Liver (tissue), 9 donors: ENCODE results near the gene CNMD. TPM values are rescaled to one million over a fixed set of nuclear protein-coding genes. Genes with fewer than 3 reads are reported as not detected.

Experiments
- DNase-seq: peaks from one replicate; pipeline ENCODE4 v3.0.0-alpha.2; 2017; ENCODE audit warnings: low spot score
- H3K27ac ChIP-seq, 2 donors: one replicate each; pipeline ENCODE4 v1.7.0; 2013; ENCODE audit warnings: inconsistent platforms in 2 of 2, low read length in 2 of 2, control low read depth in 1 of 2, low read depth in 1 of 2, mild to moderate bottlenecking in 1 of 2
- H3K27me3 ChIP-seq, 4 donors: one replicate each; pipeline versions ENCODE4 v1.6.1 to v1.7.0; 2013; ENCODE audit warnings: low read length in 3 of 4, inconsistent platforms in 1 of 4, mild to moderate bottlenecking in 1 of 4, moderate library complexity in 1 of 4; ENCODE audit not compliant: control insufficient read depth in 4 of 4, insufficient read depth in 4 of 4
- H3K36me3 ChIP-seq, 4 donors: one replicate each; pipeline versions ENCODE4 v1.6.1 to v1.7.0; 2013; ENCODE audit warnings: low read length in 3 of 4, mild to moderate bottlenecking in 3 of 4, low read depth in 1 of 4, moderate library complexity in 1 of 4; ENCODE audit not compliant: control insufficient read depth in 4 of 4, insufficient read depth in 3 of 4
- H3K4me1 ChIP-seq, 4 donors: one replicate each; pipeline versions ENCODE4 v1.6.1 to v1.7.0; 2013; ENCODE audit warnings: low read length in 3 of 4, mild to moderate bottlenecking in 3 of 4, moderate library complexity in 1 of 4; ENCODE audit not compliant: control insufficient read depth in 4 of 4, insufficient read depth in 4 of 4
- H3K4me3 ChIP-seq, 3 donors: one replicate each; pipeline versions ENCODE4 v1.6.1 to v1.7.0; 2013; ENCODE audit warnings: low read length in 3 of 3, control low read depth in 1 of 3, low read depth in 1 of 3, mild to moderate bottlenecking in 1 of 3
- H3K9ac ChIP-seq, 2 donors: one replicate each; pipeline ENCODE4 v1.7.0; 2013; ENCODE audit warnings: low read length in 2 of 2, mild to moderate bottlenecking in 2 of 2, moderate library complexity in 2 of 2, control low read depth in 1 of 2, low read depth in 1 of 2
- H3K9me3 ChIP-seq, 4 donors: one replicate each; pipeline versions ENCODE4 v1.6.1 to v1.7.0; 2013; ENCODE audit warnings: low read length in 3 of 4; ENCODE audit not compliant: control insufficient read depth in 4 of 4
- EGR1 ChIP-seq, 2 donors: IDR thresholded peaks; 2 replicates each; pipeline ENCODE4 v1.6.1; 2016 to 2018; ENCODE audit warnings: antibody characterized with exemption in 2 of 2, low read depth in 2 of 2
- FOXA1 ChIP-seq: IDR thresholded peaks from 2 replicates; pipeline ENCODE4 v1.6.1; 2016; ENCODE audit warnings: antibody characterized with exemption
- GABPA ChIP-seq, 2 donors: IDR thresholded peaks in 1 of 2; conservative IDR thresholded peaks in 1 of 2; 2 replicates each; pipeline ENCODE4 v1.6.1; 2016; ENCODE audit warnings: antibody characterized with exemption in 2 of 2, mild to moderate bottlenecking in 1 of 2, moderate library complexity in 1 of 2
- HNF4A ChIP-seq, 2 donors: conservative IDR thresholded peaks; 2 replicates each; pipeline ENCODE4 v1.6.1; 2016; ENCODE audit warnings: antibody characterized with exemption in 2 of 2, mild to moderate bottlenecking in 2 of 2
- HNF4G ChIP-seq: IDR thresholded peaks from 2 replicates; pipeline ENCODE4 v1.6.1; 2016; ENCODE audit warnings: antibody characterized with exemption
- JUND ChIP-seq, 2 donors: IDR thresholded peaks; 2 replicates each; pipeline ENCODE4 v1.6.1; 2016; ENCODE audit warnings: antibody characterized with exemption in 2 of 2
- MAX ChIP-seq: IDR thresholded peaks from 2 replicates; pipeline ENCODE4 v1.6.1; 2016; ENCODE audit warnings: antibody characterized with exemption
- RAD21 ChIP-seq, 2 donors: IDR thresholded peaks; 2 replicates each; pipeline ENCODE4 v1.6.1; 2016; ENCODE audit warnings: antibody characterized with exemption in 2 of 2, mild to moderate bottlenecking in 2 of 2
- SP1 ChIP-seq: IDR thresholded peaks from 2 replicates; pipeline ENCODE4 v1.6.1; 2018; ENCODE audit warnings: antibody characterized with exemption, mild to moderate bottlenecking
- YY1 ChIP-seq: IDR thresholded peaks from 2 replicates; pipeline ENCODE4 v1.6.1; 2016; ENCODE audit warnings: antibody characterized with exemption, mild to moderate bottlenecking
- ZBTB33 ChIP-seq: IDR thresholded peaks from 2 replicates; pipeline ENCODE4 v1.6.1; 2016; ENCODE audit warnings: antibody characterized with exemption
- WGBS: extraction: QIAGEN DNeasy Blood & Tissue Kit; methylation state at CpG from one replicate; pipeline ENCODE4 v1.1.7; 2013; 5-methylcytosine and 5-hydroxymethylcytosine counted together
- polyA plus RNA-seq, 2 donors: library from polyadenylated mRNA; stranded (reverse) in 1 of 2; unstranded in 1 of 2; fragments of 200-250 nt in 1 of 2; fragments of >200 nt in 1 of 2; fragmentation: Nextera tagmentation in 1 of 2; extraction: Ambion mirVana in 1 of 2; gene quantifications; one replicate each; pipeline versions ENCODE4 v1.2.1 to v1.2.3, GENCODE V29; 2013 to 2015
- total RNA-seq, 2 donors: library from RNA; depleted of rRNA; stranded (reverse); fragments of >200 nt; gene quantifications; one replicate each; pipeline ENCODE4 v1.2.3, GENCODE V29; 2014
- TF ChIP-seq, protein P1 (sequence below): IDR thresholded peaks from 2 replicates; pipeline ENCODE4 v1.6.1; 2016; ENCODE audit warnings: antibody characterized with exemption, mild to moderate bottlenecking
- TF ChIP-seq, protein P2 (sequence below): fragments of 150-350 bp; IDR thresholded peaks from 2 replicates; pipeline ENCODE4 v1.5.1; 2017; ENCODE audit warnings: improper control_type of control experiment, low read depth, low read length; ENCODE audit not compliant: missing input control
- donor health status: healthy.
- donor health status: healthy.
- donor health status: healthy.
- donor health status: healthy.
- donor health status: healthy.

Gene CNMD
- total and polyA plus RNA-seq, 4 donors, result not detected

DNA sequence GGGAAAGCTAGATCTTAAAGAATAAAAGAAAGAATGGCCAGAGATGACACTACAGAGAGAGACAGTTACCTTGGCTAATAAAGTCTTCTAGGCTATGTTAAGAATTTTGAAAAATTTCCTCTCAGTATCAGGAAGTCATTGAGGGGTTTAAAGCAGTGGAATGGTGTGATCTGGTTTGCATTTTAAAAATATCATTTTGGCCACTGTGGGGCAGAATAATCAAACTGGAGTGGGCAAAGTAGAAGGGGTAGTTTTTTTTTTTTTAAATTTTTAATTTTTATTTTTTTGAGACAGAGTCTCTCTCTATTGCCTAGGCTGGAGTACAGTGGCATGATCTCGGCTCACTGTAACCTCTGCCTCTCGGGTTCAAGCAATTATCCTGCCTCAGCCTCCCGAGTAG, 4.4 kb upstream of the CNMD start (continued):
- TF ChIP-seq, protein P1, sequence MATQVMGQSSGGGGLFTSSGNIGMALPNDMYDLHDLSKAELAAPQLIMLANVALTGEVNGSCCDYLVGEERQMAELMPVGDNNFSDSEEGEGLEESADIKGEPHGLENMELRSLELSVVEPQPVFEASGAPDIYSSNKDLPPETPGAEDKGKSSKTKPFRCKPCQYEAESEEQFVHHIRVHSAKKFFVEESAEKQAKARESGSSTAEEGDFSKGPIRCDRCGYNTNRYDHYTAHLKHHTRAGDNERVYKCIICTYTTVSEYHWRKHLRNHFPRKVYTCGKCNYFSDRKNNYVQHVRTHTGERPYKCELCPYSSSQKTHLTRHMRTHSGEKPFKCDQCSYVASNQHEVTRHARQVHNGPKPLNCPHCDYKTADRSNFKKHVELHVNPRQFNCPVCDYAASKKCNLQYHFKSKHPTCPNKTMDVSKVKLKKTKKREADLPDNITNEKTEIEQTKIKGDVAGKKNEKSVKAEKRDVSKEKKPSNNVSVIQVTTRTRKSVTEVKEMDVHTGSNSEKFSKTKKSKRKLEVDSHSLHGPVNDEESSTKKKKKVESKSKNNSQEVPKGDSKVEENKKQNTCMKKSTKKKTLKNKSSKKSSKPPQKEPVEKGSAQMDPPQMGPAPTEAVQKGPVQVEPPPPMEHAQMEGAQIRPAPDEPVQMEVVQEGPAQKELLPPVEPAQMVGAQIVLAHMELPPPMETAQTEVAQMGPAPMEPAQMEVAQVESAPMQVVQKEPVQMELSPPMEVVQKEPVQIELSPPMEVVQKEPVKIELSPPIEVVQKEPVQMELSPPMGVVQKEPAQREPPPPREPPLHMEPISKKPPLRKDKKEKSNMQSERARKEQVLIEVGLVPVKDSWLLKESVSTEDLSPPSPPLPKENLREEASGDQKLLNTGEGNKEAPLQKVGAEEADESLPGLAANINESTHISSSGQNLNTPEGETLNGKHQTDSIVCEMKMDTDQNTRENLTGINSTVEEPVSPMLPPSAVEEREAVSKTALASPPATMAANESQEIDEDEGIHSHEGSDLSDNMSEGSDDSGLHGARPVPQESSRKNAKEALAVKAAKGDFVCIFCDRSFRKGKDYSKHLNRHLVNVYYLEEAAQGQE, result no peak
- TF ChIP-seq HNF4A (conservative IDR thresholded peaks at IDR 0.05) (no peak), RAD21 (IDR thresholded peaks at IDR 0.05) (no peak), EGR1 (IDR thresholded peaks at IDR 0.05; ENCODE audit: low read depth in 2 of 2) (no peak), SP1 (no peak)

- 56% methylated on average over 1 of the region's 1 CpG for WGBS
- H3K27ac ChIP-seq, result no peak overlapping the region
Observed at GRCh38 chr13:52743569-52743968, 3.9 kb upstream of the CNMD start.

More at GRCh38 chr13:52743569-52743968, 3.9 kb upstream of the CNMD start:
- no peak for DNase-seq
- Histone ChIP-seq H3K9ac (no peak overlapping the region), H3K27me3 (peaks cover under 1 to 7% (median 3%) of the 10 kb centered on the region in 4 donors), H3K9me3 (peaks cover 0 to 6% (median 1%) of the 10 kb centered on the region in 4 donors), H3K4me3 (no peak overlapping the region), H3K4me1 (peaks cover 2 to 7% (median 6%) of the 10 kb centered on the region in 4 donors), H3K36me3 (no peaks in the 10 kb centered on the region)
- TF ChIP-seq YY1, result no peak
- no peak for TF ChIP-seq RAD21 (IDR thresholded peaks at IDR 0.05)
- TF ChIP-seq, protein P2, sequence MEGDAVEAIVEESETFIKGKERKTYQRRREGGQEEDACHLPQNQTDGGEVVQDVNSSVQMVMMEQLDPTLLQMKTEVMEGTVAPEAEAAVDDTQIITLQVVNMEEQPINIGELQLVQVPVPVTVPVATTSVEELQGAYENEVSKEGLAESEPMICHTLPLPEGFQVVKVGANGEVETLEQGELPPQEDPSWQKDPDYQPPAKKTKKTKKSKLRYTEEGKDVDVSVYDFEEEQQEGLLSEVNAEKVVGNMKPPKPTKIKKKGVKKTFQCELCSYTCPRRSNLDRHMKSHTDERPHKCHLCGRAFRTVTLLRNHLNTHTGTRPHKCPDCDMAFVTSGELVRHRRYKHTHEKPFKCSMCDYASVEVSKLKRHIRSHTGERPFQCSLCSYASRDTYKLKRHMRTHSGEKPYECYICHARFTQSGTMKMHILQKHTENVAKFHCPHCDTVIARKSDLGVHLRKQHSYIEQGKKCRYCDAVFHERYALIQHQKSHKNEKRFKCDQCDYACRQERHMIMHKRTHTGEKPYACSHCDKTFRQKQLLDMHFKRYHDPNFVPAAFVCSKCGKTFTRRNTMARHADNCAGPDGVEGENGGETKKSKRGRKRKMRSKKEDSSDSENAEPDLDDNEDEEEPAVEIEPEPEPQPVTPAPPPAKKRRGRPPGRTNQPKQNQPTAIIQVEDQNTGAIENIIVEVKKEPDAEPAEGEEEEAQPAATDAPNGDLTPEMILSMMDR, result no peak
- TF ChIP-seq HNF4G, result no peak
- TF ChIP-seq ZBTB33, result no peak
- no peak for TF ChIP-seq JUND (IDR thresholded peaks at IDR 0.05)
- TF ChIP-seq GABPA (IDR thresholded peaks at IDR 0.05 in 1 of 2, conservative IDR thresholded peaks at IDR 0.05 in 1 of 2), result no peak
- TF ChIP-seq FOXA1, result no peak
- TF ChIP-seq MAX, result no peak
- TF ChIP-seq, protein P1, result no peak
